HG02885 (cell line): ENCODE measurements around the gene COL11A2.
"Not testable (repeated sequence)": the region's sequence is repeated elsewhere in the genome, so short reads cannot be mapped to it uniquely, and the experiment has no call there.

ENCODE experiments used
- ATAC-seq: cut with Tn5 transposase; IDR thresholded peaks from one replicate; pipeline ENCODE4 v1.9.1; 2021; ENCODE audit warnings: mild to moderate bottlenecking; ENCODE audit not compliant: unreplicated experiment, poor library complexity

The COL11A2 gene

GRCh38 chr6:33161354-33162331 is 30.6 kb downstream of the COL11A2 start:
- peak; percentile 71 for ATAC-seq

- ATAC-seq = no peak
Measured at GRCh38 chr6:33160728-33161344, 31.4 kb downstream of the COL11A2 start.

GRCh38 chr6:33160096-33160495 is 32.2 kb downstream of the COL11A2 start:
- no peak for ATAC-seq

- no peak for ATAC-seq
Measured at GRCh38 chr6:33156964-33157363, 35.3 kb downstream of the COL11A2 start.

GRCh38 chr6:33156561-33156960 is 35.7 kb downstream of the COL11A2 start:
- ATAC-seq = no peak

- no peak for ATAC-seq
Measured at GRCh38 chr6:33154349-33154748, 37.9 kb downstream of the COL11A2 start.

GRCh38 chr6:33151050-33151449 is 41.2 kb downstream of the COL11A2 start:
- no peak for ATAC-seq

GRCh38 chr6:33150560-33150959 is 41.7 kb downstream of the COL11A2 start:
- ATAC-seq = not testable (repeated sequence)

- ATAC-seq = no peak
Measured at GRCh38 chr6:33147807-33148666, 44.2 kb downstream of the COL11A2 start.

GRCh38 chr6:33144373-33144772 is 47.9 kb downstream of the COL11A2 start:
- no peak for ATAC-seq

- ATAC-seq = no peak
Measured at GRCh38 chr6:33143113-33143770, 49.0 kb downstream of the COL11A2 start.

- no peak for ATAC-seq
Measured at GRCh38 chr6:33142501-33143070, 49.7 kb downstream of the COL11A2 start.

GRCh38 chr6:33140556-33140955 is 51.7 kb downstream of the COL11A2 start:
- no peak for ATAC-seq

- no peak for ATAC-seq
Measured at GRCh38 chr6:33139596-33140206, 52.6 kb downstream of the COL11A2 start.

GRCh38 chr6:33136310-33136900 is 55.9 kb downstream of the COL11A2 start:
- no peak for ATAC-seq

- ATAC-seq = no peak
Measured at GRCh38 chr6:33132081-33132524, 60.2 kb downstream of the COL11A2 start.

- no peak for ATAC-seq
Measured at GRCh38 chr6:33128318-33128717, 63.9 kb downstream of the COL11A2 start.

- ATAC-seq = no peak
Measured at GRCh38 chr6:33126101-33126714, 66.1 kb downstream of the COL11A2 start.
